ENCODE results near the gene IL11. TPM values are rescaled to one million over a fixed set of nuclear protein-coding genes. Genes with fewer than 3 reads are reported as not detected.

The IL11 gene
- total RNA-seq, 6 experiments from 2014 or later, result not detected

GRCh38 chr19:55387736-55388497 lies 17.7 kb upstream of the IL11 start:
- Histone ChIP-seq H3K4me3 (no peak overlapping the region), H3K4me1 (peaks cover 0 to 33% (median 15%) of the 10 kb centered on the region in 4 donors), H3K36me3 (peaks cover 0 to 28% (median 11%) of the 10 kb centered on the region in 4 donors), H3K9me3 (no peaks in the 10 kb centered on the region), H3K27me3 (no peaks in the 10 kb centered on the region), H3K27ac (no peak overlapping the region)
- DNase-seq, result no peak
- WGBS (ENCODE audit: insufficient coverage, low coverage, low lambda C conversion rate, missing lambda C conversion rate), result 37% methylated on average over 2 of the region's 24 CpGs
- TF ChIP-seq CTCF (IDR thresholded peaks at IDR 0.05), result no peak
- TF ChIP-seq POLR2A (IDR thresholded peaks at IDR 0.05), result no peak
- intact Hi-C loops (cut with DNase I), result no loop called here
- no peak for ATAC-seq

- intact Hi-C loops (cut with DNase I), result no loop called here
- H3K4me1 ChIP-seq, result peaks cover 0 to 34% (median 15%) of the 10 kb centered on the region in 4 donors
- TF ChIP-seq POLR2A (IDR thresholded peaks at IDR 0.05) (no peak), CTCF (IDR thresholded peaks at IDR 0.05) (no peak)
- DNase-seq (peak in 1 of 3 donors; percentile 61), ATAC-seq (no peak)
- H3K9me3 ChIP-seq, result no peaks in the 10 kb centered on the region
- peaks cover 0 to 28% (median 11%) of the 10 kb centered on the region in 4 donors for H3K36me3 ChIP-seq
- peak overlapping the region; percentile 73 to 92 (median 79) for H3K27ac ChIP-seq
- H3K27me3 ChIP-seq, result no peaks in the 10 kb centered on the region
- peak overlapping the region; percentile 89 to 96 (median 89) for H3K4me3 ChIP-seq
- 9% methylated on average over 11 of the region's 33 CpGs for WGBS (ENCODE audit: insufficient coverage, low coverage, low lambda C conversion rate, missing lambda C conversion rate)
Observed at GRCh38 chr19:55386493-55386971, 16.3 kb upstream of the IL11 start.

GRCh38 chr19:55385724-55386492 lies 15.6 kb upstream of the IL11 start, which contains the start of gene RPL28:
TSS of gene RPL28 (plus strand) at chr19:55385932. CDS start at chr19:55386358, 426 bp downstream.
- TF ChIP-seq CTCF (IDR thresholded peaks at IDR 0.05), result no peak
- peak; percentile 98 for TF ChIP-seq POLR2A (IDR thresholded peaks at IDR 0.05)

GRCh38 chr19:55384920-55385723 lies 14.9 kb upstream of the IL11 start:
- H3K4me1 ChIP-seq, result peaks cover 0 to 34% (median 15%) of the 10 kb centered on the region in 4 donors
- intact Hi-C loops (cut with DNase I), result no loop called here
- under 1% methylated on average over 24 of the region's 34 CpGs for WGBS (ENCODE audit: insufficient coverage, low coverage, low lambda C conversion rate, missing lambda C conversion rate)

More at GRCh38 chr19:55385724-55386492, 15.6 kb upstream of the IL11 start, which contains the start of gene RPL28:
- DNase-seq (peak; percentile 97 to 98 (median 98)), ATAC-seq (peak; percentile 85 to 88 (median 86))
- peaks cover 0 to 28% (median 11%) of the 10 kb centered on the region in 4 donors for H3K36me3 ChIP-seq
- no peaks in the 10 kb centered on the region for H3K9me3 ChIP-seq
- peak within 1 kb of the TSS; percentile 89 to 96 (median 89) for H3K4me3 ChIP-seq
- intact Hi-C loops (cut with DNase I), result no loop called here
- 0% methylated on average over 27 of the region's 68 CpGs for WGBS (ENCODE audit: insufficient coverage, low coverage, low lambda C conversion rate, missing lambda C conversion rate)
- peak within 1 kb of the TSS; percentile 89 to 92 (median 90) for H3K27ac ChIP-seq
- H3K27me3 ChIP-seq, result no peaks in the 10 kb centered on the region
- peaks cover 0 to 34% (median 15%) of the 10 kb centered on the region in 4 donors for H3K4me1 ChIP-seq

More at GRCh38 chr19:55384920-55385723, 14.9 kb upstream of the IL11 start:
- Histone ChIP-seq H3K27me3 (no peaks in the 10 kb centered on the region), H3K4me3 (peak overlapping the region; percentile 89 to 96 (median 89)), H3K36me3 (peaks cover 0 to 28% (median 11%) of the 10 kb centered on the region in 4 donors), H3K27ac (peak overlapping the region; percentile 89 to 92 (median 90)), H3K9me3 (no peaks in the 10 kb centered on the region)
- no peak for TF ChIP-seq POLR2A (IDR thresholded peaks at IDR 0.05)
- TF ChIP-seq CTCF (IDR thresholded peaks at IDR 0.05), result no peak
- peak; percentile 95 to 97 (median 97) for DNase-seq
- ATAC-seq, result peak; percentile 81 to 83 (median 82)
